Left lobe of liver (tissue), 2 donors: Measurements from ENCODE around the gene MYT1. TPM values are rescaled to one million over a fixed set of nuclear protein-coding genes. Genes with fewer than 3 reads are reported as not detected.

Experiments used
- ATAC-seq: fragments of 200-7000 bp; cut with Tn5 transposase; one replicate; pipeline ENCODE4 v1.9.1; 2020; ENCODE audit warnings: mild to moderate bottlenecking, moderate library complexity
- DNase-seq: peaks from one replicate; pipeline ENCODE4 v3.0.0-alpha.2; 2020; ENCODE audit warnings: low spot score
- total RNA-seq: library from RNA; stranded (reverse); gene quantifications from one replicate; pipeline ENCODE4 v1.2.1, GENCODE V29; 2021
- donor health status: DM: no; HTN: no; CAD: no; lungs with moderate emphysema.
- donor health status: DM: no; HTN: yes; CAD: no.

Gene MYT1
- total RNA-seq, 1 donor from 2014 or later, result not detected

- DNase-seq, result peak; percentile 40
- ATAC-seq, result no peak
Measured at GRCh38 chr20:64242003-64242796, 77.9 kb downstream of the MYT1 start.

- ATAC-seq (peak; percentile 82), DNase-seq (peak; percentile 74)
Measured at GRCh38 chr20:64242797-64243475, 78.7 kb downstream of the MYT1 start.

GRCh38 chr20:64244281-64244805 is 80.1 kb downstream of the MYT1 start:
- DNase-seq, result no peak
- no peak for ATAC-seq

GRCh38 chr20:64244870-64245603 is 80.8 kb downstream of the MYT1 start:
- ATAC-seq (no peak), DNase-seq (peak; percentile 41)

GRCh38 chr20:64245746-64246595 is 81.7 kb downstream of the MYT1 start:
- DNase-seq, result peak; percentile 37

GRCh38 chr20:64246616-64247306 is 82.5 kb downstream of the MYT1 start:
- DNase-seq (no peak), ATAC-seq (no peak)

More at GRCh38 chr20:64245746-64246595, 81.7 kb downstream of the MYT1 start:
- no peak for ATAC-seq

GRCh38 chr20:64247307-64247618 is 83.0 kb downstream of the MYT1 start:
- ATAC-seq (no peak), DNase-seq (peak; percentile 40)

- ATAC-seq (no peak), DNase-seq (peak; percentile 43)
Measured at GRCh38 chr20:64247970-64248841, 84.0 kb downstream of the MYT1 start.

GRCh38 chr20:64250027-64250426 is 85.8 kb downstream of the MYT1 start:
- DNase-seq (no peak), ATAC-seq (no peak)

GRCh38 chr20:64253000-64253383 is 88.7 kb downstream of the MYT1 start:
- DNase-seq (no peak), ATAC-seq (no peak)

GRCh38 chr20:64253443-64253842 is 89.2 kb downstream of the MYT1 start:
- ATAC-seq, result no peak

GRCh38 chr20:64254156-64254555 is 89.9 kb downstream of the MYT1 start:
- no peak for ATAC-seq
- DNase-seq, result no peak

More at GRCh38 chr20:64253443-64253842, 89.2 kb downstream of the MYT1 start:
- DNase-seq, result no peak

- DNase-seq (no peak), ATAC-seq (no peak)
Measured at GRCh38 chr20:64254571-64255360, 90.5 kb downstream of the MYT1 start.

GRCh38 chr20:64255361-64256281 is 91.4 kb downstream of the MYT1 start, which contains the start of gene PCMTD2:
TSS of gene PCMTD2 (plus strand) at chr20:64255748. CDS start at chr20:64259966, 4,218 bp downstream.
- DNase-seq (peak; percentile 84), ATAC-seq (peak; percentile 91)

GRCh38 chr20:64256282-64256935 is 92.2 kb downstream of the MYT1 start:
- no peak for DNase-seq
- no peak for ATAC-seq

- DNase-seq, result no peak
- ATAC-seq, result no peak
Measured at GRCh38 chr20:64257107-64257757, 93.0 kb downstream of the MYT1 start.
